GM23338 (cell line): ENCODE results near the gene MYRF. TPM values are rescaled to one million over a fixed set of nuclear protein-coding genes. Genes with fewer than 3 reads are reported as not detected.

ENCODE experiments used
- ATAC-seq: fragments of 200-7000 bp; cut with Tn5 transposase; 3 replicates; pipeline ENCODE4 v1.9.1; 2020
- DNase-seq: peaks from one replicate; pipeline ENCODE4 v3.0.0-alpha.2; 2015; ENCODE audit warnings: low spot score
- H2AFZ ChIP-seq: fragments of 200-600 bp; sonication (generic); 2 replicates; pipeline ENCODE4 v1.8.0; 2016; ENCODE audit warnings: antibody characterized with exemption, mild to moderate bottlenecking, moderate library complexity
- H3F3A ChIP-seq: fragments of 200-600 bp; sonication (generic); replicated peaks from 2 replicates; pipeline ENCODE4 v1.8.0; 2017; ENCODE audit warnings: antibody characterized with exemption, mixed run types, low read depth
- H3K27ac ChIP-seq: fragments of 200-600 bp; sonication (generic); 2 replicates; pipeline ENCODE4 v1.6.1; 2016; ENCODE audit warnings: low read depth
- H3K27me3 ChIP-seq: fragments of 200-600 bp; sonication (generic); 2 replicates; pipeline ENCODE4 v1.8.0; 2016; ENCODE audit warnings: mild to moderate bottlenecking, mixed run types, moderate library complexity; ENCODE audit not compliant: insufficient read depth
- H3K36me3 ChIP-seq: fragments of 200-600 bp; sonication (generic); 2 replicates; pipeline ENCODE4 v1.8.0; 2016; ENCODE audit warnings: mild to moderate bottlenecking; ENCODE audit not compliant: insufficient read depth
- H3K4me1 ChIP-seq: fragments of 200-600 bp; sonication (generic); 2 replicates; pipeline ENCODE4 v1.8.0; 2016; ENCODE audit warnings: mild to moderate bottlenecking, moderate library complexity; ENCODE audit not compliant: insufficient read depth
- H3K4me2 ChIP-seq: fragments of 200-600 bp; sonication (generic); 2 replicates; pipeline ENCODE4 v1.7.1; 2017; ENCODE audit warnings: mixed run types
- H3K4me3 ChIP-seq: fragments of 200-600 bp; sonication (generic); 2 replicates; pipeline ENCODE4 v1.6.1; 2016; ENCODE audit warnings: mixed run types
- H3K79me2 ChIP-seq: fragments of 200-600 bp; sonication (generic); replicated peaks from 2 replicates; pipeline ENCODE4 v1.8.0; 2017; ENCODE audit warnings: mild to moderate bottlenecking; ENCODE audit not compliant: insufficient read depth
- H3K9me2 ChIP-seq: fragments of 200-600 bp; sonication (generic); 2 replicates; pipeline ENCODE4 v1.8.0; 2017; ENCODE audit not compliant: insufficient read depth
- H4K20me1 ChIP-seq: fragments of 200-600 bp; sonication (generic); replicated peaks from 2 replicates; pipeline ENCODE4 v1.8.0; 2017; ENCODE audit warnings: mild to moderate bottlenecking; ENCODE audit not compliant: insufficient read depth
- H3K27ac Mint-ChIP-seq: 2 replicates; pipeline ENCODE4 v1.8.0; 2020; ENCODE audit warnings: inconsistent platforms, mild to moderate bottlenecking, moderate library complexity, mixed read lengths
- H3K27me3 Mint-ChIP-seq: 3 replicates; pipeline ENCODE4 v1.8.0; 2022; ENCODE audit warnings: low read depth, mild to moderate bottlenecking, moderate library complexity, mixed read lengths, inconsistent platforms; ENCODE audit not compliant: insufficient read depth, poor library complexity
- H3K36me3 Mint-ChIP-seq: 3 replicates; pipeline ENCODE4 v1.8.0; 2021; ENCODE audit warnings: low read depth, mild to moderate bottlenecking, inconsistent platforms, moderate library complexity, mixed read lengths
- H3K4me1 Mint-ChIP-seq: 3 replicates; pipeline ENCODE4 v1.8.0; 2020; ENCODE audit warnings: mild to moderate bottlenecking, inconsistent platforms, mixed read lengths
- H3K4me3 Mint-ChIP-seq: 3 replicates; pipeline ENCODE4 v1.8.0; 2021; ENCODE audit warnings: moderate library complexity, mild to moderate bottlenecking, inconsistent platforms, mixed read lengths
- H3K9me3 Mint-ChIP-seq: 3 replicates; pipeline ENCODE4 v1.8.0; 2020; ENCODE audit warnings: moderate library complexity, mild to moderate bottlenecking, inconsistent platforms, mixed read lengths
- CREB1 ChIP-seq: fragments of 250-450 bp; sonication (Bioruptor Pico); IDR thresholded peaks from 2 replicates; pipeline ENCODE4 v1.5.0; 2020; ENCODE audit warnings: low read depth, mild to moderate bottlenecking, moderate library complexity
- CTCF ChIP-seq, 2 experiments: fragments of 200-600 bp in 1 of 2; sonication (generic) in 1 of 2; conservative IDR thresholded peaks; 2 replicates each; pipeline versions ENCODE4 v1.5.1 to v1.6.1; 2016 to 2017; ENCODE audit warnings: antibody characterized with exemption in 2 of 2, low read depth in 2 of 2, mild to moderate bottlenecking in 2 of 2, moderate library complexity in 1 of 2
- ETS1 ChIP-seq: IDR thresholded peaks from 2 replicates; pipeline ENCODE4 v1.6.1; 2016; ENCODE audit warnings: antibody characterized with exemption
- EZH2 ChIP-seq: fragments of 200-600 bp; sonication (generic); IDR thresholded peaks from one replicate; pipeline ENCODE4 v1.8.0; 2017; ENCODE audit warnings: antibody characterized with exemption, mild to moderate bottlenecking, low read depth; ENCODE audit not compliant: unreplicated experiment
- EZH2phosphoT487 ChIP-seq: fragments of 200-600 bp; sonication (generic); IDR thresholded peaks from one replicate; pipeline ENCODE4 v1.8.1; 2018; ENCODE audit warnings: antibody characterized with exemption; ENCODE audit not compliant: unreplicated experiment
- JUNB ChIP-seq: IDR thresholded peaks from one replicate; pipeline ENCODE4 v1.6.1; 2016; ENCODE audit warnings: antibody characterized with exemption; ENCODE audit not compliant: unreplicated experiment
- NANOG ChIP-seq: IDR thresholded peaks from 2 replicates; pipeline ENCODE4 v1.6.1; 2016; ENCODE audit warnings: antibody characterized with exemption, borderline replicate concordance
- POLR2AphosphoS5 ChIP-seq: IDR thresholded peaks from 2 replicates; pipeline ENCODE4 v1.6.1; 2016; ENCODE audit warnings: antibody characterized with exemption, low read depth
- REST ChIP-seq: IDR thresholded peaks from one replicate; pipeline ENCODE4 v1.6.1; 2018; ENCODE audit warnings: antibody characterized with exemption; ENCODE audit not compliant: unreplicated experiment
- STAT1 ChIP-seq: IDR thresholded peaks from one replicate; pipeline ENCODE4 v1.6.1; 2016; ENCODE audit warnings: antibody characterized with exemption; ENCODE audit not compliant: unreplicated experiment
- ZNF114 ChIP-seq: fragments of 250-450 bp; sonication (Bioruptor Pico); IDR thresholded peaks from 2 replicates; pipeline ENCODE4 v1.5.0; 2020; ENCODE audit warnings: mild to moderate bottlenecking, moderate library complexity
- ZNF331 ChIP-seq: fragments of 250-450 bp; sonication (Bioruptor Pico); IDR thresholded peaks from 2 replicates; pipeline ENCODE4 v1.5.0; 2020; ENCODE audit warnings: low read depth, mild to moderate bottlenecking, moderate library complexity
- ZNF462 ChIP-seq: fragments of 250-450 bp; sonication (Bioruptor Pico); IDR thresholded peaks from 2 replicates; pipeline ENCODE4 v1.5.0; 2020; ENCODE audit warnings: mild to moderate bottlenecking, moderate library complexity
- polyA plus RNA-seq: library from polyadenylated mRNA; unstranded; fragments of >200 nt; fragmentation: Nextera tagmentation; extraction: Ambion mirVana; gene quantifications from 2 replicates; pipeline ENCODE4 v1.2.1, GENCODE V29; 2016
- total RNA-seq: library from RNA; depleted of rRNA; stranded (reverse); fragments of >200 nt; shearing (Covaris generic); gene quantifications from 2 replicates; pipeline ENCODE4 v1.2.3, GENCODE V29; 2014

The MYRF gene
- total and polyA plus RNA-seq, 2 experiments from 2014 or later = 1.9 to 5.5 TPM

GRCh38 chr11:61756452-61757212 lies 4.2 kb downstream of the MYRF start:
- TF ChIP-seq REST = no peak
- TF ChIP-seq EZH2 = no peak
- TF ChIP-seq ETS1 = no peak
- TF ChIP-seq CREB1 = no peak
- no peak for TF ChIP-seq ZNF331 (CRISPR knock-in tag)
- TF ChIP-seq NANOG = no peak
- TF ChIP-seq CTCF (conservative IDR thresholded peaks at IDR 0.05; ENCODE audit: low read depth in 2 of 2) = no peak
- no peak for TF ChIP-seq JUNB
- TF ChIP-seq POLR2AphosphoS5 = no peak
- no peak for TF ChIP-seq STAT1
- TF ChIP-seq ZNF114 (CRISPR knock-in tag) = no peak
- TF ChIP-seq EZH2phosphoT487 = no peak
- no peak for TF ChIP-seq ZNF462 (CRISPR knock-in tag)
- Histone ChIP-seq H2AFZ (no peak overlapping the region), H3K27me3 (peaks cover 22% of the 10 kb centered on the region), H3K4me3 (no peak overlapping the region), H3K4me1 (peaks cover 13% of the 10 kb centered on the region; the same call in 1 of the 2 replicates), H3K9me2 (no peaks in the 10 kb centered on the region), H3K36me3 (no peaks in the 10 kb centered on the region), H3F3A (no peaks in the 10 kb centered on the region; the same call in 1 of the 2 replicates), H3K4me2 (no peak overlapping the region), H4K20me1 (0 out of 2 replicates have a peak, but pooled peaks cover 3% of the 10 kb centered on the region), H3K27ac (no peak overlapping the region), H3K79me2 (no peaks in the 10 kb centered on the region)
- ATAC-seq = no peak
- DNase-seq = no peak
- peaks cover 28% of the 10 kb centered on the region for H3K4me1 Mint-ChIP-seq
- no peak overlapping the region for H3K4me3 Mint-ChIP-seq
- H3K9me3 Mint-ChIP-seq = no peaks in the 10 kb centered on the region
- H3K36me3 Mint-ChIP-seq = no peaks in the 10 kb centered on the region
- peaks cover 22% of the 10 kb centered on the region for H3K27me3 Mint-ChIP-seq
- H3K27ac Mint-ChIP-seq = 0 out of 2 replicates have a peak overlapping the region, but pooled peaks have one; percentile 52
